ENCODE data around the gene CNN3.

The CNN3 gene

DNA sequence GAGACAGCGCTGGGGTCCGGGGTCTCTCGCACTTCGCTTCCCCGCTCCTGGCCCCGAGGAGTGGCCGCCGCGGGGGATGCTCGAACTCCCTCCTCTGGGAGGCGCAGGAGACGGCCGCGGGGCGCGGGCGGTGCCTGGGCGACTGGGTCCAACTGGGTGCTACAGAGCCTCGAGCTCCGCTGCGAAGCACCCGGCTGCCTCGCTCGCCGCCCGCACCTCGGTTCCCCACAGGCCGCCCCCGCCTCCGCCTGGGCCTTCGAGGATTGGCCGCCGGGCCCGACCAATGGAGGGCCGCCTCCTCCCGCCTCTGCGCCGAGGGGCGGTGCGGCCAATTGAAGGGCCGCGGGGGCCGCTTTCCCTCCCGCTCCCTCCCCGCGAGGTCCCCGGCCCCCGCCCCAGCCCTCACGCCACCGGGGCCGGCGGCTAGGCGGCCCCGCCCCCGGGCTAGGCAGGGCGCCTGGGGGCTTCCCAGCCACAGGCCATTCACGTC lies at the start of gene CNN3:
CNN3 (minus strand) TSS at position 196 of the 490 bp plus-strand sequence. CDS start 216 bp downstream, outside the sequence.
- H3K9ac ChIP-seq (ENCODE audit: low read length in 2 of 2) = peak within 1 kb of the TSS; percentile 96 to 98
- H3K27me3 ChIP-seq (ENCODE audit: control insufficient read depth in 1 of 2, insufficient read depth in 2 of 2, low read length in 2 of 2) = no peaks in the 10 kb centered on the region
- H3K4me3 ChIP-seq (ENCODE audit: low read length in 2 of 2) = peak within 1 kb of the TSS; percentile 92 to 95
- H3K9me3 ChIP-seq (ENCODE audit: control insufficient read depth in 2 of 2, low read length in 2 of 2) = no peaks in the 10 kb centered on the region
- H3K27ac ChIP-seq (ENCODE audit: low read length) = peak within 1 kb of the TSS; percentile 95
- peaks cover 38% of the 10 kb centered on the region for H3K4me1 ChIP-seq (ENCODE audit: control insufficient read depth, insufficient read depth, low read length)
- H3K36me3 ChIP-seq (ENCODE audit: control insufficient read depth in 2 of 2, insufficient read depth in 2 of 2, low read length in 2 of 2) = no peaks in the 10 kb centered on the region

DNA sequence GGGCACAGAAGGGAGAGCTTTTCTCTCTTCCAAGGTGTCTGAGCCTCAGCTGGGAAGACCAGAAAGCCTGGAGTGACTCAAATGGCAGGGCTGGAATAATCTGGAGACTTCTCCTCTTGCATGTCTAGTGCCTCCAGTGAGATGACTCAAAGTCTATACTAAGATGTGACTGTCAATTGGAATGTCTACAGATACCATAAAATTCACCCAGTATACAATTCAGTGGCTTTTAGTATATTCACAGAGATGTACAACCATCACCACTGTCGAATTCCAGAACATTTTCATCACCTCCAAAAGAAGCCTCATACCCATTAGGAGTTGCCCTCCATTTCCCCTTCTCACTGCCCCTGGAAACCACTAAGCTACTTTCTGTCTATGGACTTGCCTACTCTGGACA lies 47.9 kb upstream of the CNN3 start:
- Histone ChIP-seq H3K27me3 (ENCODE audit: control insufficient read depth in 1 of 2, insufficient read depth in 2 of 2, low read length in 2 of 2) (no peaks in the 10 kb centered on the region), H3K9me3 (ENCODE audit: control insufficient read depth in 2 of 2, low read length in 2 of 2) (no peaks in the 10 kb centered on the region), H3K4me1 (ENCODE audit: control insufficient read depth, insufficient read depth, low read length) (no peaks in the 10 kb centered on the region), H3K4me3 (ENCODE audit: low read length in 2 of 2) (no peak overlapping the region), H3K9ac (ENCODE audit: low read length in 2 of 2) (no peak overlapping the region), H3K27ac (ENCODE audit: low read length) (no peak overlapping the region), H3K36me3 (ENCODE audit: control insufficient read depth in 2 of 2, insufficient read depth in 2 of 2, low read length in 2 of 2) (no peaks in the 10 kb centered on the region)

- Histone ChIP-seq H3K4me1 (ENCODE audit: control insufficient read depth, insufficient read depth, low read length) (no peaks in the 10 kb centered on the region), H3K27ac (ENCODE audit: low read length) (no peak overlapping the region), H3K27me3 (ENCODE audit: control insufficient read depth in 1 of 2, insufficient read depth in 2 of 2, low read length in 2 of 2) (no peaks in the 10 kb centered on the region), H3K4me3 (ENCODE audit: low read length in 2 of 2) (no peak overlapping the region), H3K9ac (ENCODE audit: low read length in 2 of 2) (no peak overlapping the region), H3K36me3 (ENCODE audit: control insufficient read depth in 2 of 2, insufficient read depth in 2 of 2, low read length in 2 of 2) (no peaks in the 10 kb centered on the region), H3K9me3 (ENCODE audit: control insufficient read depth in 2 of 2, low read length in 2 of 2) (no peaks in the 10 kb centered on the region)
These were observed 47.3 kb upstream of the CNN3 start for GRCh38 chr1:94974241-94974640.

- peak overlapping the region; percentile 25 for H3K27ac ChIP-seq (ENCODE audit: low read length)
- H3K4me3 ChIP-seq (ENCODE audit: low read length in 2 of 2) = no peak overlapping the region
- H3K4me1 ChIP-seq (ENCODE audit: control insufficient read depth, insufficient read depth, low read length) = no peaks in the 10 kb centered on the region
- H3K9ac ChIP-seq (ENCODE audit: low read length in 2 of 2) = no peak overlapping the region
- H3K9me3 ChIP-seq (ENCODE audit: control insufficient read depth in 2 of 2, low read length in 2 of 2) = no peaks in the 10 kb centered on the region
- H3K27me3 ChIP-seq (ENCODE audit: control insufficient read depth in 1 of 2, insufficient read depth in 2 of 2, low read length in 2 of 2) = no peaks in the 10 kb centered on the region
- no peaks in the 10 kb centered on the region for H3K36me3 ChIP-seq (ENCODE audit: control insufficient read depth in 2 of 2, insufficient read depth in 2 of 2, low read length in 2 of 2)
These were observed 46.5 kb upstream of the CNN3 start for GRCh38 chr1:94973309-94973922.

- Histone ChIP-seq H3K9ac (ENCODE audit: low read length in 2 of 2) (no peak overlapping the region), H3K4me1 (ENCODE audit: control insufficient read depth, insufficient read depth, low read length) (no peaks in the 10 kb centered on the region), H3K27me3 (ENCODE audit: control insufficient read depth in 1 of 2, insufficient read depth in 2 of 2, low read length in 2 of 2) (no peaks in the 10 kb centered on the region), H3K27ac (ENCODE audit: low read length) (peak overlapping the region; percentile 12), H3K4me3 (ENCODE audit: low read length in 2 of 2) (no peak overlapping the region), H3K36me3 (ENCODE audit: control insufficient read depth in 2 of 2, insufficient read depth in 2 of 2, low read length in 2 of 2) (no peaks in the 10 kb centered on the region), H3K9me3 (ENCODE audit: control insufficient read depth in 2 of 2, low read length in 2 of 2) (no peaks in the 10 kb centered on the region)
These were observed 44.6 kb upstream of the CNN3 start for GRCh38 chr1:94971491-94971924.

DNA sequence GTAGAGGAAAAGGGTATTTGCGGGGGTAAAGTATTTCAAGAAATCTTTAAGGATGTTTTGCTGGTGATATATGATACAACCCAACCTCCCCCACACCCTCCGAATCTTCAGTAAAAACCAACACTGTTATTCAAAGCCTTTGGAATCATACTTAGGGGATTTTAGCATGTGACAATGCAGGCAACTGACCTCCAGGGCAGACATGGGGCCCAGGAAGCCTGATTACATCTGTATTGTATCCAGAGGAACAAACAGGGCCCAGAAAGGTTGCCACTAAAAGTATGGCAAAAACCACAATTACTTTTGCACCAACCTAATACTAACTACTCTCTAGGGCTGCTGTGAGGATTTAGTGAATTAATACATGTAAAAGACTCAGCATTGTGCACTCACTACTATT lies 43.9 kb upstream of the CNN3 start:
- H3K9ac ChIP-seq (ENCODE audit: low read length in 2 of 2) = no peak overlapping the region
- H3K9me3 ChIP-seq (ENCODE audit: control insufficient read depth in 2 of 2, low read length in 2 of 2) = no peaks in the 10 kb centered on the region
- H3K4me3 ChIP-seq (ENCODE audit: low read length in 2 of 2) = no peak overlapping the region
- no peaks in the 10 kb centered on the region for H3K4me1 ChIP-seq (ENCODE audit: control insufficient read depth, insufficient read depth, low read length)
- H3K36me3 ChIP-seq (ENCODE audit: control insufficient read depth in 2 of 2, insufficient read depth in 2 of 2, low read length in 2 of 2) = no peaks in the 10 kb centered on the region
- no peak overlapping the region for H3K27ac ChIP-seq (ENCODE audit: low read length)
- H3K27me3 ChIP-seq (ENCODE audit: control insufficient read depth in 1 of 2, insufficient read depth in 2 of 2, low read length in 2 of 2) = no peaks in the 10 kb centered on the region

DNA sequence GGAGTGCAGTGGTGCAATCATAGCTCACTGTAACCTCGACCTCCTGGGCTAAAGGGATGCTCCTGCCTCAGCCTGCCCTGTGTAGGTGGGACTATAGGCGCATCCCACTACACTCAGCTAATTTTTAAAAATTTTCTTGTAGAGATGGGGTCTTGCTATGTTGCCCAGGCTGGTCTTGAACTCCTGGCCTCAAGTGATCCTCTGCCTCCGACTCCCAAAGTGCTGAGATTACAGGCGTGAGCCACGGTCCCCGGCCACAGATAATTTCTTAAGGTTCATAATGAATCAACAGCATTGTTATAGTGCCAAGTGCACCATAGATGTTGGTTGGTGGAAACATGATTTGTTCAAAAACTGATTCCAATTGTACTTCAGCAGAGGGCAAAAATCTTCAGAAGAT lies 42.2 kb upstream of the CNN3 start:
- no peak overlapping the region for H3K4me3 ChIP-seq (ENCODE audit: low read length in 2 of 2)
- no peaks in the 10 kb centered on the region for H3K9me3 ChIP-seq (ENCODE audit: control insufficient read depth in 2 of 2, low read length in 2 of 2)
- H3K36me3 ChIP-seq (ENCODE audit: control insufficient read depth in 2 of 2, insufficient read depth in 2 of 2, low read length in 2 of 2) = no peaks in the 10 kb centered on the region
- no peaks in the 10 kb centered on the region for H3K4me1 ChIP-seq (ENCODE audit: control insufficient read depth, insufficient read depth, low read length)
- no peak overlapping the region for H3K27ac ChIP-seq (ENCODE audit: low read length)
- no peaks in the 10 kb centered on the region for H3K27me3 ChIP-seq (ENCODE audit: control insufficient read depth in 1 of 2, insufficient read depth in 2 of 2, low read length in 2 of 2)
- H3K9ac ChIP-seq (ENCODE audit: low read length in 2 of 2) = no peak overlapping the region

DNA sequence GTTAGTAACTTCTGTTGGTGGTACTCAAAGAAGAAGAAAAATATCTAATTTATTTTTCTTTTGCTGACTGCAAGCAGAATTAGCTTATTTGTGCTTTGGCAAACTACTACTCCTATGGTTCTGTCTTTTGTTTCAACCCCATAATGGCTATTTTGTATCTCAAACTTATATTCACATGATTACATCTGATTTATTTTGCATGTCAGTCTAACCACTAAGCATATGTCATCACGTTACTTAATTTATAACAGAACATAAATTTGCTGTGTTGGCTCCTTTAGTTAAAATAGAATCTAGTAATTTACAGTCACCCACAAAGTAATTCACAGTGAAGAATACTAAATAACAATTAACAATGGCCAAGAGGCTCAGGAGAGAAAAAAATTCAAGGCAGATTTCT lies 39.1 kb upstream of the CNN3 start:
- H3K27me3 ChIP-seq (ENCODE audit: control insufficient read depth in 1 of 2, insufficient read depth in 2 of 2, low read length in 2 of 2) = no peaks in the 10 kb centered on the region
- H3K4me1 ChIP-seq (ENCODE audit: control insufficient read depth, insufficient read depth, low read length) = no peaks in the 10 kb centered on the region
- no peaks in the 10 kb centered on the region for H3K9me3 ChIP-seq (ENCODE audit: control insufficient read depth in 2 of 2, low read length in 2 of 2)
- no peak overlapping the region for H3K4me3 ChIP-seq (ENCODE audit: low read length in 2 of 2)
- no peaks in the 10 kb centered on the region for H3K36me3 ChIP-seq (ENCODE audit: control insufficient read depth in 2 of 2, insufficient read depth in 2 of 2, low read length in 2 of 2)
- no peak overlapping the region for H3K27ac ChIP-seq (ENCODE audit: low read length)
- no peak overlapping the region for H3K9ac ChIP-seq (ENCODE audit: low read length in 2 of 2)

DNA sequence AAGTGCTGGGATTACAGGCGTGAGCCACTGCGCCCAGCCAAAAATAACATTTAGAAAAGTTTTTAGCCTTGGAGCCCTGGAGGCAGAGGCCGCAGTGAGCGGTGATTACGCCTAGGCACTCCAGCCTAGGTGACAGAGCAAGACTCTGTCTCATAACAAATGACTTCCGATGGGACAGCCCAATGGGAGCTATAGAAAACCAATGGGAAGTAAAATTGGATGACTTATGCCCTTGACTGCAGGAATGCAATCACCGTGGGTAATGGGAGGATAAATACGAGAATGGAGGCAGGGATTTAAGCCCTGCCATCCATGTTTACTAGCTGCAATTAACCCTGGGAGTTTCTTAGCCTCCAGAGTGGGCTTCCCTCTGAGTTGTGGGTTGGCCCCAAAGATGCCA lies 37.0 kb upstream of the CNN3 start:
- Histone ChIP-seq H3K27ac (ENCODE audit: low read length) (no peak overlapping the region), H3K9me3 (ENCODE audit: control insufficient read depth in 2 of 2, low read length in 2 of 2) (no peaks in the 10 kb centered on the region), H3K4me3 (ENCODE audit: low read length in 2 of 2) (no peak overlapping the region)

DNA sequence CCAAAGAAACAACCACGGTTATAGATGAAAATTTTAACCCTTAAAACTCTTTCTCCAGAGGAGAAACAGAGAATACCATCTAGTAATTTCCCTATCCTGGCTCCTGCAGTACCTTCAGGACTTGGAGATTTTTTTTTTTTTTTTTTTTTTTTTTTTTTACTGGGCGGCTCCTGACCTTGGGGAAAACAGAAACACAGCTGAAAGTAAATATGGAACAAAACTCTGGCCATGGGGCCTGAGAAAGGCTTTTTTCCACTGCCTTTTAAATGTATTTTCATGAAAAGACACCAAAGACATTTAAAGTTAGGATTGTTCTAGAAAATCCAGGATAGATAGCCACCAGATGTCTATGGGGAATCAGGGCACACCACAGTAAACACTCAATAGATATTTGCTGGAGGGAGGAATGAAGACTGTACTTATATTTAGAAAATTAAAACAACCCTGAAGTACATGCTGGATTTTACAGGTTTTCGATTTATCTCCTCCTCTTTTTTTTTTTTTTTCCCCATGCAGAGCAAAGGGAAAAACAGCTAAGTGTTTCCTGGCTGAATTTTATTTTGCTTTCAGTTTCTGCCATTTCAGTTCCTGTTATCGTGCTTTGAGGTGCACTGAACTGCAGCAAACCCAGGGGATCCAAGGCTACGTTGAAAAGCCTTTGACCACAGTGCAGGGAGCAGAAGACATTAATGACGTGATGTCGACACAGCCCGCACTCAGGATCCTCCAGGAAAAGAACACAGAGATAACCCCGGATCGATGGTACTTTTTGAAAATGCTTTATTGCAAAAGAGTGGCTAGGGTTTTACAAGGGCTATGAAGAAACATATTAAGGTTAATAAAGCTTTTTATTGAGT lies 35.7 kb upstream of the CNN3 start:
- Histone ChIP-seq H3K9ac (ENCODE audit: low read length in 2 of 2) (peak overlapping the region; percentile 42 to 65), H3K27ac (ENCODE audit: low read length) (peak overlapping the region; percentile 18), H3K4me1 (ENCODE audit: control insufficient read depth, insufficient read depth, low read length) (no peaks in the 10 kb centered on the region)

More for the DNA sequence above, 37.0 kb upstream of the CNN3 start:
- Histone ChIP-seq H3K4me1 (ENCODE audit: control insufficient read depth, insufficient read depth, low read length) (no peaks in the 10 kb centered on the region), H3K36me3 (ENCODE audit: control insufficient read depth in 2 of 2, insufficient read depth in 2 of 2, low read length in 2 of 2) (no peaks in the 10 kb centered on the region), H3K27me3 (ENCODE audit: control insufficient read depth in 1 of 2, insufficient read depth in 2 of 2, low read length in 2 of 2) (no peaks in the 10 kb centered on the region), H3K9ac (ENCODE audit: low read length in 2 of 2) (no peak overlapping the region)

DNA sequence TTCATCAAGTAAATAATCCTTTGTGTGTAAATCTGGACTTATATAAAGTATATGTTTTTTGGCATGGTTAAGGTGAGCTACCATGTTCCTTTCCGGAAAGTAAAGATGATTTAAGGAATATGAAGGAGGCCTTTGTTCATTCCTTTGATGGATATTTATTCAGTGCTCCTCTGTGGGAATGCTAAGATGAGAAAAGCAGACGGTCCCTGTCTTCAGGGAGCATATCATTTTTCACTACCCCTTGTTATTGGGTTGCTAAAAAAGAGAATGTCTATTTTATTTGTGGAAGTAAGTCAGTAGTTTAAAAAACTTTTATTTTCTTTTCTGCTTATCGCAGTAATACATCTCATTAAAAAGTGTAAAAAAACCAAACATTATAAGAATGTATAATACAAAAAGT lies 35.1 kb upstream of the CNN3 start:
- H3K9me3 ChIP-seq (ENCODE audit: control insufficient read depth in 2 of 2, low read length in 2 of 2) = no peaks in the 10 kb centered on the region
- H3K4me3 ChIP-seq (ENCODE audit: low read length in 2 of 2) = no peak overlapping the region
- no peaks in the 10 kb centered on the region for H3K36me3 ChIP-seq (ENCODE audit: control insufficient read depth in 2 of 2, insufficient read depth in 2 of 2, low read length in 2 of 2)
- H3K27me3 ChIP-seq (ENCODE audit: control insufficient read depth in 1 of 2, insufficient read depth in 2 of 2, low read length in 2 of 2) = no peaks in the 10 kb centered on the region
- no peak overlapping the region for H3K9ac ChIP-seq (ENCODE audit: low read length in 2 of 2)
- H3K27ac ChIP-seq (ENCODE audit: low read length) = no peak overlapping the region
- H3K4me1 ChIP-seq (ENCODE audit: control insufficient read depth, insufficient read depth, low read length) = no peaks in the 10 kb centered on the region

More for the DNA sequence above, 35.7 kb upstream of the CNN3 start:
- H3K9me3 ChIP-seq (ENCODE audit: control insufficient read depth in 2 of 2, low read length in 2 of 2) = no peaks in the 10 kb centered on the region
- no peaks in the 10 kb centered on the region for H3K27me3 ChIP-seq (ENCODE audit: control insufficient read depth in 1 of 2, insufficient read depth in 2 of 2, low read length in 2 of 2)
- no peaks in the 10 kb centered on the region for H3K36me3 ChIP-seq (ENCODE audit: control insufficient read depth in 2 of 2, insufficient read depth in 2 of 2, low read length in 2 of 2)
- peak overlapping the region; percentile 55 to 57 for H3K4me3 ChIP-seq (ENCODE audit: low read length in 2 of 2)
